Smooth muscle cell (in vitro differentiated cells): ENCODE data around the gene FOXD2. TPM values are rescaled to one million over a fixed set of nuclear protein-coding genes. Genes with fewer than 3 reads are reported as not detected.

ENCODE experiments used
- DNase-seq: peaks from one replicate; lab custom pipeline; 2025; ENCODE audit not compliant: unreplicated experiment; lab: John Stamatoyannopoulos, UW
- H2AFZ ChIP-seq: fragments of 200-600 bp; sonication (generic); 2 replicates; pipeline ENCODE4 v1.6.0; 2016; ENCODE audit warnings: antibody characterized with exemption, low read depth, mild to moderate bottlenecking
- H3F3A ChIP-seq: fragments of 200-600 bp; sonication (generic); 2 replicates; pipeline ENCODE4 v1.6.0; 2017; ENCODE audit warnings: antibody characterized with exemption, low read depth
- H3K27ac ChIP-seq: fragments of 200-600 bp; sonication (generic); 2 replicates; pipeline ENCODE4 v1.5.1; 2016; ENCODE audit warnings: low read depth, mild to moderate bottlenecking
- H3K27me3 ChIP-seq: fragments of 200-600 bp; sonication (generic); 2 replicates; pipeline ENCODE4 v1.6.1; 2016; ENCODE audit warnings: low read depth, mild to moderate bottlenecking
- H3K36me3 ChIP-seq: fragments of 200-600 bp; sonication (generic); 2 replicates; pipeline ENCODE4 v1.5.1; 2016; ENCODE audit warnings: low read depth
- H3K4me1 ChIP-seq: fragments of 200-600 bp; sonication (generic); 2 replicates; pipeline ENCODE4 v1.5.1; 2016; ENCODE audit warnings: low read depth
- H3K4me2 ChIP-seq: fragments of 200-600 bp; sonication (generic); 2 replicates; pipeline ENCODE4 v1.6.0; 2016; ENCODE audit warnings: mild to moderate bottlenecking
- H3K4me3 ChIP-seq: fragments of 200-600 bp; sonication (generic); 2 replicates; pipeline ENCODE4 v1.5.1; 2016; ENCODE audit warnings: mild to moderate bottlenecking
- H3K79me2 ChIP-seq: fragments of 200-600 bp; sonication (generic); 2 replicates; pipeline ENCODE4 v1.6.0; 2016; ENCODE audit warnings: low read depth, mild to moderate bottlenecking
- H3K9ac ChIP-seq: fragments of 200-600 bp; sonication (generic); 2 replicates; pipeline ENCODE4 v1.6.0; 2016; ENCODE audit warnings: low read depth
- H3K9me3 ChIP-seq: fragments of 200-600 bp; sonication (generic); replicated peaks from 2 replicates; pipeline ENCODE4 v1.5.1; 2016; ENCODE audit warnings: low read depth
- H4K20me1 ChIP-seq: fragments of 200-600 bp; sonication (generic); 2 replicates; pipeline ENCODE4 v1.6.0; 2016; ENCODE audit warnings: low read depth
- CTCF ChIP-seq: fragments of 200-600 bp; sonication (generic); IDR thresholded peaks from 2 replicates; pipeline ENCODE4 v1.5.1; 2017; ENCODE audit warnings: borderline replicate concordance, mild to moderate bottlenecking, antibody characterized with exemption; ENCODE audit not compliant: insufficient read depth, poor library complexity, severe bottlenecking
- WGBS: methylation state at CpG from one replicate; pipeline ENCODE4 v1.1.7; 2016; ENCODE audit warnings: low lambda C conversion rate; 5-methylcytosine and 5-hydroxymethylcytosine counted together
- polyA plus RNA-seq: library from polyadenylated mRNA; unstranded; fragments of >200 nt; fragmentation: Nextera tagmentation; extraction: Ambion mirVana; gene quantifications from 2 replicates; pipeline ENCODE4 v1.2.1, GENCODE V29; 2016
- total RNA-seq: library from RNA; depleted of rRNA; stranded (reverse); fragments of >200 nt; gene quantifications from 2 replicates; pipeline ENCODE4 v1.2.3, GENCODE V29; 2014

FOXD2 gene
- total and polyA plus RNA-seq, 2 experiments from 2014 or later, result 0.09 TPM; not detected in 1

- H3K4me2 ChIP-seq, result no peak overlapping the region
- no peaks in the 10 kb centered on the region for H3K9me3 ChIP-seq
- no peak overlapping the region for H3K9ac ChIP-seq
- 45% methylated on average over 6 of the region's 6 CpGs for WGBS
- H3K4me3 ChIP-seq, result no peak overlapping the region
- no peaks in the 10 kb centered on the region for H3K79me2 ChIP-seq
- no peak overlapping the region for H2AFZ ChIP-seq
- H3K4me1 ChIP-seq, result peaks cover 15% of the 10 kb centered on the region
- TF ChIP-seq CTCF, result no peak
- H3K27ac ChIP-seq, result no peak overlapping the region
- peaks cover 4% of the 10 kb centered on the region for H4K20me1 ChIP-seq
- H3K27me3 ChIP-seq, result peaks cover 97% of the 10 kb centered on the region
- no peaks in the 10 kb centered on the region for H3K36me3 ChIP-seq
- no peak for DNase-seq
- H3F3A ChIP-seq, result no peaks in the 10 kb centered on the region
These were observed 2.1 kb upstream of the FOXD2 start for GRCh38 chr1:47435506-47436303.

- Histone ChIP-seq H3K79me2 (no peaks in the 10 kb centered on the region), H3K27ac (no peak overlapping the region), H3F3A (no peaks in the 10 kb centered on the region), H3K9ac (no peak overlapping the region), H2AFZ (no peak overlapping the region), H3K4me3 (peak overlapping the region; percentile 63), H3K9me3 (no peaks in the 10 kb centered on the region), H3K27me3 (peaks cover 98% of the 10 kb centered on the region), H3K36me3 (no peaks in the 10 kb centered on the region), H3K4me2 (peak overlapping the region; percentile 88), H4K20me1 (peaks cover 4% of the 10 kb centered on the region), H3K4me1 (peaks cover 15% of the 10 kb centered on the region)
- no peak for DNase-seq
- WGBS, result 5% methylated on average over 23 of the region's 23 CpGs
- peak; percentile 69 for TF ChIP-seq CTCF
These were observed 1.4 kb upstream of the FOXD2 start for GRCh38 chr1:47436304-47436978.

GRCh38 chr1:47436979-47437446 lies 831 bp upstream of the FOXD2 start:
- DNase-seq, result no peak
- H3K27me3 ChIP-seq, result peaks cover 98% of the 10 kb centered on the region
- no peaks in the 10 kb centered on the region for H3K9me3 ChIP-seq
- H3K4me1 ChIP-seq, result peaks cover 15% of the 10 kb centered on the region
- H3F3A ChIP-seq, result no peaks in the 10 kb centered on the region
- peak overlapping the region; percentile 69 for H2AFZ ChIP-seq
- peak overlapping the region; percentile 63 for H3K4me3 ChIP-seq
- TF ChIP-seq CTCF, result no peak
- no peaks in the 10 kb centered on the region for H3K36me3 ChIP-seq
- H3K79me2 ChIP-seq, result no peaks in the 10 kb centered on the region
- H4K20me1 ChIP-seq, result peaks cover 4% of the 10 kb centered on the region
- no peak overlapping the region for H3K27ac ChIP-seq
- WGBS, result 1% methylated on average over 39 of the region's 46 CpGs
- peak overlapping the region; percentile 88 for H3K4me2 ChIP-seq
- H3K9ac ChIP-seq, result no peak overlapping the region
